GM21367 (cell line): ENCODE data around the gene RPL41.
"Not testable (repeated sequence)": the region's sequence is repeated elsewhere in the genome, so short reads cannot be mapped to it uniquely, and the experiment has no call there.

Source experiments
- ATAC-seq: cut with Tn5 transposase; IDR thresholded peaks from one replicate; pipeline ENCODE4 v1.9.1; 2021; ENCODE audit not compliant: unreplicated experiment

The RPL41 gene

GRCh38 chr12:56116267-56117081 is at the start of gene RPL41:
Gene RPL41 (plus strand): TSS chr12:56116633.
- peak; percentile 33 for ATAC-seq

- no peak for ATAC-seq
Measured at GRCh38 chr12:56071648-56072047, 44.8 kb upstream of the RPL41 start.

GRCh38 chr12:56074396-56074795 is 42.0 kb upstream of the RPL41 start:
- ATAC-seq = no peak

GRCh38 chr12:56077966-56078365 is 38.5 kb upstream of the RPL41 start:
- not testable (repeated sequence) for ATAC-seq

GRCh38 chr12:56078427-56078826 is 38.0 kb upstream of the RPL41 start:
- ATAC-seq = no peak

- no peak for ATAC-seq
Measured at GRCh38 chr12:56078931-56079722, 37.3 kb upstream of the RPL41 start.

GRCh38 chr12:56079723-56080555 is 36.5 kb upstream of the RPL41 start, which contains the start of gene ERBB3:
Gene ERBB3 (plus strand): TSS chr12:56080165. CDS start chr12:56080301, 136 bp downstream.
- ATAC-seq = no peak

- ATAC-seq = no peak
Measured at GRCh38 chr12:56080556-56081138, 35.8 kb upstream of the RPL41 start.

GRCh38 chr12:56081393-56082347 is 34.8 kb upstream of the RPL41 start:
- no peak for ATAC-seq

- ATAC-seq = no peak
Measured at GRCh38 chr12:56082382-56082781, 34.1 kb upstream of the RPL41 start.

GRCh38 chr12:56082967-56083366 is 33.5 kb upstream of the RPL41 start:
- no peak for ATAC-seq

GRCh38 chr12:56084958-56085543 is 31.4 kb upstream of the RPL41 start:
- ATAC-seq = no peak

GRCh38 chr12:56086096-56086495 is 30.3 kb upstream of the RPL41 start:
- no peak for ATAC-seq

GRCh38 chr12:56086608-56087007 is 29.8 kb upstream of the RPL41 start:
- ATAC-seq = no peak

- ATAC-seq = no peak
Measured at GRCh38 chr12:56087220-56087619, 29.2 kb upstream of the RPL41 start.

- no peak for ATAC-seq
Measured at GRCh38 chr12:56097738-56098137, 18.7 kb upstream of the RPL41 start.

- ATAC-seq = no peak
Measured at GRCh38 chr12:56098592-56098991, 17.8 kb upstream of the RPL41 start.

GRCh38 chr12:56099787-56100186 is 16.6 kb upstream of the RPL41 start:
- no peak for ATAC-seq

- ATAC-seq = no peak
Measured at GRCh38 chr12:56101045-56101444, 15.4 kb upstream of the RPL41 start.
